Neuronal stem cell (in vitro differentiated cells): ENCODE results near the gene GJC1.

ENCODE experiments used
- DNase-seq: peaks from one replicate; pipeline ENCODE4 v3.0.0-alpha.2; 2013; ENCODE audit warnings: low spot score
- H2AFZ ChIP-seq: one replicate; pipeline ENCODE4 v1.6.1; 2013; ENCODE audit warnings: mild to moderate bottlenecking, low read length, inconsistent platforms
- H2AK5ac ChIP-seq: 2 replicates; pipeline ENCODE4 v1.6.1; 2013; ENCODE audit warnings: low read depth, mild to moderate bottlenecking, inconsistent platforms, low read length, moderate library complexity, mixed read lengths
- H2BK120ac ChIP-seq: 2 replicates; pipeline ENCODE4 v1.6.1; 2013; ENCODE audit warnings: low read depth, mild to moderate bottlenecking, inconsistent platforms, low read length, moderate library complexity, mixed read lengths
- H2BK12ac ChIP-seq: one replicate; pipeline ENCODE4 v1.6.1; 2013; ENCODE audit warnings: low read length, inconsistent platforms
- H2BK15ac ChIP-seq: 2 replicates; pipeline ENCODE4 v1.6.1; 2013; ENCODE audit warnings: mild to moderate bottlenecking, low read length, inconsistent platforms, mixed read lengths
- H2BK5ac ChIP-seq: one replicate; pipeline ENCODE4 v1.6.1; 2013; ENCODE audit warnings: inconsistent platforms, mild to moderate bottlenecking, low read length, moderate library complexity
- H3K14ac ChIP-seq: one replicate; pipeline ENCODE4 v1.6.1; 2013; ENCODE audit warnings: low read length, inconsistent platforms
- H3K18ac ChIP-seq: 2 replicates; pipeline ENCODE4 v1.6.1; 2013; ENCODE audit warnings: low read length, inconsistent platforms
- H3K23ac ChIP-seq: 2 replicates; pipeline ENCODE4 v1.6.1; 2013; ENCODE audit warnings: low read depth, mild to moderate bottlenecking, mixed read lengths, low read length, inconsistent platforms; ENCODE audit not compliant: poor library complexity
- H3K27ac ChIP-seq: replicated peaks from 3 replicates; pipeline ENCODE4 v1.5.1; 2013; ENCODE audit warnings: low read length, inconsistent platforms
- H3K27me3 ChIP-seq, 3 experiments: 2 replicates each; pipeline ENCODE4 v1.6.1; 2013; ENCODE audit warnings: low read length in 3 of 3, mild to moderate bottlenecking in 2 of 3, inconsistent platforms in 1 of 3, low read depth in 1 of 3, mixed read lengths in 1 of 3, moderate library complexity in 1 of 3; ENCODE audit not compliant: control insufficient read depth in 3 of 3, insufficient read depth in 3 of 3
- H3K36me3 ChIP-seq, 2 donors: replicated peaks in 1 of 2; 2 replicates each; pipeline ENCODE4 v1.6.1; 2013; ENCODE audit warnings: low read length in 2 of 2; ENCODE audit not compliant: control insufficient read depth in 2 of 2, insufficient read depth in 2 of 2
- H3K4ac ChIP-seq: 2 replicates; pipeline ENCODE4 v1.6.1; 2013; ENCODE audit warnings: inconsistent platforms, mild to moderate bottlenecking, low read length, moderate library complexity
- H3K4me1 ChIP-seq, 2 donors: 1 replicate in 1 of 2; 2 replicates in 1 of 2; pipeline ENCODE4 v1.6.1; 2013; ENCODE audit warnings: low read length in 2 of 2, low read depth in 1 of 2; ENCODE audit not compliant: control insufficient read depth in 2 of 2, insufficient read depth in 1 of 2
- H3K4me2 ChIP-seq: one replicate; pipeline ENCODE4 v1.6.1; 2013; ENCODE audit warnings: mild to moderate bottlenecking, low read length, inconsistent platforms; ENCODE audit not compliant: insufficient read depth, poor library complexity, severe bottlenecking
- H3K4me3 ChIP-seq, 2 donors: 2 replicates each; pipeline ENCODE4 v1.5.1; 2013; ENCODE audit warnings: low read length in 2 of 2, mild to moderate bottlenecking in 2 of 2, inconsistent platforms in 1 of 2, moderate library complexity in 1 of 2
- H3K79me1 ChIP-seq: one replicate; pipeline ENCODE4 v1.6.1; 2013; ENCODE audit warnings: low read depth, mild to moderate bottlenecking, inconsistent platforms, low read length, moderate library complexity
- H3K9ac ChIP-seq: one replicate; pipeline ENCODE4 v1.6.1; 2013; ENCODE audit warnings: mild to moderate bottlenecking, low read depth, low read length, inconsistent platforms; ENCODE audit not compliant: poor library complexity
- H3K9me3 ChIP-seq, 2 donors: replicated peaks in 1 of 2; 2 replicates each; pipeline versions ENCODE3 to v1.6.1; 2013; ENCODE audit warnings: low read length in 2 of 2, mild to moderate bottlenecking in 2 of 2, inconsistent platforms in 1 of 2, low read depth in 1 of 2, mixed read lengths in 1 of 2, moderate library complexity in 1 of 2; ENCODE audit not compliant: control insufficient read depth in 2 of 2, insufficient read depth in 1 of 2
- H4K8ac ChIP-seq: one replicate; pipeline ENCODE4 v1.6.1; 2013; ENCODE audit warnings: low read depth, mild to moderate bottlenecking, inconsistent platforms, low read length, moderate library complexity
- H4K91ac ChIP-seq: one replicate; pipeline ENCODE4 v1.6.1; 2013; ENCODE audit warnings: low read length, low read depth, mild to moderate bottlenecking, inconsistent platforms; ENCODE audit not compliant: poor library complexity
- whole genome bisulfite sequencing, 2 donors: extraction: QIAGEN DNeasy Blood & Tissue Kit; methylation state at CpG; one replicate each; pipeline ENCODE4 v1.1.7; 2013; ENCODE audit warnings: missing lambda C conversion rate in 2 of 2, mixed read lengths in 1 of 2; ENCODE audit not compliant: insufficient read length in 2 of 2, insufficient replicate concordance in 1 of 2; ENCODE audit errors: extremely low coverage in 2 of 2; 5-methylcytosine and 5-hydroxymethylcytosine counted together

GJC1 gene

GRCh38 chr17:44749076-44749979, 80.8 kb downstream of the GJC1 start:
- no peak overlapping the region for H3K23ac ChIP-seq
- H3K9me3 ChIP-seq = no peaks in the 10 kb centered on the region
- no peaks in the 10 kb centered on the region for H3K27me3 ChIP-seq
- no peak overlapping the region for H4K8ac ChIP-seq
- no peak overlapping the region for H2AK5ac ChIP-seq
- H3K4me3 ChIP-seq = no peak overlapping the region
- no peak overlapping the region for H3K18ac ChIP-seq
- no peak overlapping the region for H3K4ac ChIP-seq
- peaks cover 30 to 66% of the 10 kb centered on the region in 2 donors for H3K36me3 ChIP-seq
- H3K14ac ChIP-seq = peak overlapping the region; percentile 38
- H2BK120ac ChIP-seq = no peak overlapping the region
- no peak overlapping the region for H2AFZ ChIP-seq
- H3K4me2 ChIP-seq = no peak overlapping the region
- H3K4me1 ChIP-seq = no peaks in the 10 kb centered on the region
- H4K91ac ChIP-seq = no peak overlapping the region
- H3K9ac ChIP-seq = no peak overlapping the region
- H2BK12ac ChIP-seq = no peak overlapping the region
- DNase-seq = no peak
- WGBS, 2 donors = no CpG with 5 or more reads among the region's 19 CpGs
- no peaks in the 10 kb centered on the region for H3K79me1 ChIP-seq
- no peak overlapping the region for H3K27ac ChIP-seq
- H2BK5ac ChIP-seq = no peak overlapping the region
- H2BK15ac ChIP-seq = no peak overlapping the region
